PC-9 (cell line): Measurements from ENCODE around the gene XPO4.

ENCODE experiments used
- EZH2 ChIP-seq: fragments of 200-600 bp; sonication (generic); IDR thresholded peaks from 2 replicates; pipeline ENCODE4 v1.8.0; 2017; ENCODE audit warnings: antibody characterized with exemption, low read depth
- TF ChIP-seq, protein P1 (sequence below): fragments of 200-600 bp; sonication (generic); conservative IDR thresholded peaks from 2 replicates; pipeline ENCODE4 v1.6.1; 2017; ENCODE audit warnings: mixed run types, antibody characterized with exemption, mild to moderate bottlenecking, moderate library complexity

GRCh38 chr13:20902438-20903163, at the start of gene XPO4:
- TF ChIP-seq, protein P1, sequence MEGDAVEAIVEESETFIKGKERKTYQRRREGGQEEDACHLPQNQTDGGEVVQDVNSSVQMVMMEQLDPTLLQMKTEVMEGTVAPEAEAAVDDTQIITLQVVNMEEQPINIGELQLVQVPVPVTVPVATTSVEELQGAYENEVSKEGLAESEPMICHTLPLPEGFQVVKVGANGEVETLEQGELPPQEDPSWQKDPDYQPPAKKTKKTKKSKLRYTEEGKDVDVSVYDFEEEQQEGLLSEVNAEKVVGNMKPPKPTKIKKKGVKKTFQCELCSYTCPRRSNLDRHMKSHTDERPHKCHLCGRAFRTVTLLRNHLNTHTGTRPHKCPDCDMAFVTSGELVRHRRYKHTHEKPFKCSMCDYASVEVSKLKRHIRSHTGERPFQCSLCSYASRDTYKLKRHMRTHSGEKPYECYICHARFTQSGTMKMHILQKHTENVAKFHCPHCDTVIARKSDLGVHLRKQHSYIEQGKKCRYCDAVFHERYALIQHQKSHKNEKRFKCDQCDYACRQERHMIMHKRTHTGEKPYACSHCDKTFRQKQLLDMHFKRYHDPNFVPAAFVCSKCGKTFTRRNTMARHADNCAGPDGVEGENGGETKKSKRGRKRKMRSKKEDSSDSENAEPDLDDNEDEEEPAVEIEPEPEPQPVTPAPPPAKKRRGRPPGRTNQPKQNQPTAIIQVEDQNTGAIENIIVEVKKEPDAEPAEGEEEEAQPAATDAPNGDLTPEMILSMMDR = no peak
- no peak for TF ChIP-seq EZH2
